HEK293T (cell line): Measurements from ENCODE around the gene KRT38.
"Not testable (repeated sequence)": the region's sequence is repeated elsewhere in the genome, so short reads cannot be mapped to it uniquely, and the experiment has no call there.

Experiments used
- CTCF ChIA-PET: fragments of 350-600 bp; formaldehyde crosslinking; extraction: SDS; loops from one replicate; lab custom pipeline; 2021; ENCODE audit warnings: antibody characterized with exemption, inconsistent platforms; lab: Yijun Ruan, JAX
- POLR2A ChIA-PET: fragments of 350-600 bp; formaldehyde crosslinking; extraction: SDS; loops from one replicate; lab custom pipeline; 2020; ENCODE audit warnings: antibody characterized with exemption, inconsistent platforms; lab: Yijun Ruan, JAX
- DNase-seq: peaks from one replicate; pipeline ENCODE4 v3.0.0; 2012; ENCODE audit warnings: mixed read lengths; ENCODE audit errors: extremely low spot score
- ARNT ChIP-seq: fragments of 450-650 bp; IDR thresholded peaks from 2 replicates; pipeline ENCODE4 v1.6.1; 2017; ENCODE audit warnings: mild to moderate bottlenecking
- BHLHE40 ChIP-seq: fragments of 450-650 bp; IDR thresholded peaks from 2 replicates; pipeline ENCODE4 v1.6.1; 2016; ENCODE audit warnings: mild to moderate bottlenecking, moderate library complexity, borderline replicate concordance
- CTBP1 ChIP-seq: fragments of 450-650 bp; IDR thresholded peaks from 2 replicates; pipeline ENCODE4 v1.6.1; 2016; ENCODE audit warnings: borderline replicate concordance
- ELF4 ChIP-seq: fragments of 450-650 bp; IDR thresholded peaks from 2 replicates; pipeline ENCODE4 v1.6.1; 2017; ENCODE audit warnings: antibody characterized with exemption
- FOXA1 ChIP-seq: fragments of 450-650 bp; IDR thresholded peaks from 2 replicates; pipeline ENCODE4 v1.6.1; 2016; ENCODE audit warnings: mild to moderate bottlenecking
- FOXK2 ChIP-seq: fragments of 450-650 bp; IDR thresholded peaks from 2 replicates; pipeline ENCODE4 v1.6.1; 2016; ENCODE audit warnings: mild to moderate bottlenecking
- FOXM1 ChIP-seq: fragments of 450-650 bp; IDR thresholded peaks from 2 replicates; pipeline ENCODE4 v1.6.1; 2017; ENCODE audit warnings: mild to moderate bottlenecking, borderline replicate concordance
- HDGF ChIP-seq: fragments of 450-650 bp; IDR thresholded peaks from 2 replicates; pipeline ENCODE4 v1.6.1; 2017; ENCODE audit warnings: antibody characterized with exemption, borderline replicate concordance
- L3MBTL2 ChIP-seq: fragments of 450-650 bp; conservative IDR thresholded peaks from 2 replicates; pipeline ENCODE4 v1.6.1; 2016; ENCODE audit warnings: mild to moderate bottlenecking
- LEF1 ChIP-seq: fragments of 450-650 bp; IDR thresholded peaks from 2 replicates; pipeline ENCODE4 v1.6.1; 2017; ENCODE audit warnings: mild to moderate bottlenecking, borderline replicate concordance
- NFRKB ChIP-seq: fragments of 450-650 bp; IDR thresholded peaks from 2 replicates; pipeline ENCODE4 v1.6.1; 2016; ENCODE audit warnings: mild to moderate bottlenecking, moderate library complexity
- PKNOX1 ChIP-seq: fragments of 450-650 bp; IDR thresholded peaks from 2 replicates; pipeline ENCODE4 v1.6.1; 2016
- SP1 ChIP-seq: fragments of 450-650 bp; IDR thresholded peaks from 2 replicates; pipeline ENCODE4 v1.6.1; 2017
- SUZ12 ChIP-seq: fragments of 450-650 bp; IDR thresholded peaks from 2 replicates; pipeline ENCODE4 v1.6.1; 2016; ENCODE audit warnings: mild to moderate bottlenecking
- TARDBP ChIP-seq: fragments of 450-650 bp; IDR thresholded peaks from 2 replicates; pipeline ENCODE4 v1.6.1; 2016
- ZNF384 ChIP-seq: fragments of 450-650 bp; IDR thresholded peaks from 2 replicates; pipeline ENCODE4 v1.6.1; 2016

Gene KRT38

GRCh38 chr17:41396996-41397660 lies 43.7 kb downstream of the KRT38 start, which contains the start of gene KRT31:
Gene KRT31 (minus strand): TSS chr17:41397608. CDS start chr17:41397539, 69 bp downstream.
- CTCF ChIA-PET, result no interaction called here

GRCh38 chr17:41396340-41396739 lies 44.4 kb downstream of the KRT38 start:
- DNase-seq, result no peak
- CTCF ChIA-PET, result no interaction called here
- POLR2A ChIA-PET, result no interaction called here
- TF ChIP-seq CTBP1 (no peak), SP1 (no peak), FOXK2 (no peak), FOXA1 (no peak), LEF1 (no peak), NFRKB (no peak), PKNOX1 (no peak), FOXM1 (no peak), TARDBP (no peak), SUZ12 (no peak), HDGF (no peak), ZNF384 (no peak)

More at GRCh38 chr17:41396996-41397660, 43.7 kb downstream of the KRT38 start, which contains the start of gene KRT31:
- POLR2A ChIA-PET, result no interaction called here
- no peak for DNase-seq
- TF ChIP-seq SUZ12, result no peak
- TF ChIP-seq FOXK2, result no peak
- TF ChIP-seq LEF1, result no peak
- no peak for TF ChIP-seq SP1
- TF ChIP-seq TARDBP, result no peak
- TF ChIP-seq ELF4, result no peak

GRCh38 chr17:41395611-41396010 lies 45.2 kb downstream of the KRT38 start:
- CTCF ChIA-PET, result no interaction called here
- no peak for DNase-seq
- POLR2A ChIA-PET, result no interaction called here
- no peak for TF ChIP-seq ELF4
- no peak for TF ChIP-seq BHLHE40
- TF ChIP-seq ARNT, result no peak
- no peak for TF ChIP-seq L3MBTL2
- TF ChIP-seq PKNOX1, result no peak
- TF ChIP-seq TARDBP, result no peak
- no peak for TF ChIP-seq HDGF
- no peak for TF ChIP-seq SP1
- TF ChIP-seq SUZ12, result no peak
- TF ChIP-seq LEF1, result no peak
- no peak for TF ChIP-seq ZNF384
- TF ChIP-seq FOXA1, result no peak
- TF ChIP-seq CTBP1, result no peak
- no peak for TF ChIP-seq FOXM1

GRCh38 chr17:41395044-41395443 lies 45.7 kb downstream of the KRT38 start:
- DNase-seq, CTCF ChIA-PET, POLR2A ChIA-PET: not testable (repeated sequence)

GRCh38 chr17:41394254-41394996 lies 46.4 kb downstream of the KRT38 start:
- DNase-seq, result no peak
- ChIA-PET CTCF (no interaction called here), POLR2A (no interaction called here)
- TF ChIP-seq FOXA1 (no peak), FOXM1 (no peak)

GRCh38 chr17:41393826-41394225 lies 47.0 kb downstream of the KRT38 start:
- CTCF ChIA-PET, result no interaction called here
- POLR2A ChIA-PET, result no interaction called here
- DNase-seq, result no peak
- TF ChIP-seq NFRKB (no peak), SUZ12 (no peak), LEF1 (no peak), L3MBTL2 (no peak), ARNT (no peak), FOXA1 (no peak), ZNF384 (no peak), FOXK2 (no peak), CTBP1 (no peak), TARDBP (no peak), HDGF (no peak), SP1 (no peak), PKNOX1 (no peak), ELF4 (no peak), BHLHE40 (no peak), FOXM1 (no peak)

GRCh38 chr17:41393294-41393693 lies 47.5 kb downstream of the KRT38 start:
- TF ChIP-seq NFRKB (no peak), FOXK2 (no peak), FOXA1 (no peak), PKNOX1 (no peak), ARNT (no peak), TARDBP (no peak), SP1 (no peak)
- ChIA-PET POLR2A (no interaction called here), CTCF (no interaction called here)
- DNase-seq, result no peak
